DOHH2 (cell line): Measurements from ENCODE around the gene TCTN1.
"Not testable (repeated sequence)": the region's sequence is repeated elsewhere in the genome, so short reads cannot be mapped to it uniquely, and the experiment has no call there.

ENCODE experiments used
- H3F3A ChIP-seq: fragments of 200-600 bp; sonication (generic), shearing (Covaris generic); 2 replicates; pipeline ENCODE4 v1.6.0; 2016; ENCODE audit warnings: antibody characterized with exemption, mild to moderate bottlenecking; ENCODE audit not compliant: control insufficient read depth, insufficient read depth
- H3K27ac ChIP-seq: fragments of 200-600 bp; sonication (generic); 2 replicates; pipeline ENCODE4 v1.5.1; 2014; ENCODE audit warnings: low read depth, mild to moderate bottlenecking, low read length, moderate library complexity
- H3K27me3 ChIP-seq: fragments of 200-600 bp; sonication (generic); 2 replicates; pipeline ENCODE4 v1.6.1; 2014; ENCODE audit warnings: mild to moderate bottlenecking, low read length, mixed read lengths; ENCODE audit not compliant: control insufficient read depth
- H3K36me3 ChIP-seq: fragments of 200-600 bp; sonication (generic); 2 replicates; pipeline ENCODE4 v1.6.1; 2014; ENCODE audit warnings: mild to moderate bottlenecking, low read length, moderate library complexity, mixed read lengths; ENCODE audit not compliant: control insufficient read depth
- H3K4me1 ChIP-seq: fragments of 200-600 bp; sonication (generic); 2 replicates; pipeline ENCODE4 v1.6.1; 2014; ENCODE audit warnings: mild to moderate bottlenecking, low read length, mixed read lengths; ENCODE audit not compliant: control insufficient read depth
- H3K4me2 ChIP-seq: fragments of 200-600 bp; sonication (generic); 2 replicates; pipeline ENCODE4 v1.6.0; 2014; ENCODE audit warnings: mild to moderate bottlenecking, low read length, moderate library complexity
- H3K4me3 ChIP-seq: fragments of 200-600 bp; sonication (generic); 2 replicates; pipeline ENCODE4 v1.5.1; 2014; ENCODE audit warnings: mild to moderate bottlenecking, low read length, mixed read lengths
- H3K79me2 ChIP-seq: fragments of 200-600 bp; sonication (generic); 2 replicates; pipeline ENCODE4 v1.6.1; 2014; ENCODE audit warnings: mild to moderate bottlenecking, low read length, mixed read lengths; ENCODE audit not compliant: control insufficient read depth
- H3K9me2 ChIP-seq: fragments of 200-600 bp; sonication (generic); replicated peaks from 2 replicates; pipeline ENCODE4 v1.6.1; 2014; ENCODE audit warnings: mild to moderate bottlenecking, low read length, mixed read lengths; ENCODE audit not compliant: control insufficient read depth
- H3K9me3 ChIP-seq: fragments of 200-600 bp; sonication (generic); 2 replicates; pipeline ENCODE4 v1.6.1; 2014; ENCODE audit warnings: antibody characterized with exemption, low read length, mixed read lengths; ENCODE audit not compliant: control insufficient read depth, insufficient read depth
- H4K20me1 ChIP-seq: fragments of 200-600 bp; sonication (generic); 2 replicates; pipeline ENCODE4 v1.6.0; 2014; ENCODE audit warnings: low read depth, mild to moderate bottlenecking, antibody characterized with exemption, low read length, moderate library complexity; ENCODE audit not compliant: control insufficient read depth, insufficient read depth
- CTCF ChIP-seq: fragments of 200-600 bp; sonication (generic); IDR thresholded peaks from one replicate; pipeline ENCODE4 v1.5.1; 2014; ENCODE audit warnings: antibody characterized with exemption, mild to moderate bottlenecking, low read depth, low read length; ENCODE audit not compliant: poor library complexity, severe bottlenecking
- EZH2phosphoT487 ChIP-seq: fragments of 200-600 bp; sonication (generic); IDR thresholded peaks from 2 replicates; pipeline ENCODE4 v1.6.1; 2017; ENCODE audit warnings: borderline replicate concordance, mild to moderate bottlenecking, antibody characterized with exemption, low read length, moderate library complexity, mixed read lengths

Gene TCTN1

DNA sequence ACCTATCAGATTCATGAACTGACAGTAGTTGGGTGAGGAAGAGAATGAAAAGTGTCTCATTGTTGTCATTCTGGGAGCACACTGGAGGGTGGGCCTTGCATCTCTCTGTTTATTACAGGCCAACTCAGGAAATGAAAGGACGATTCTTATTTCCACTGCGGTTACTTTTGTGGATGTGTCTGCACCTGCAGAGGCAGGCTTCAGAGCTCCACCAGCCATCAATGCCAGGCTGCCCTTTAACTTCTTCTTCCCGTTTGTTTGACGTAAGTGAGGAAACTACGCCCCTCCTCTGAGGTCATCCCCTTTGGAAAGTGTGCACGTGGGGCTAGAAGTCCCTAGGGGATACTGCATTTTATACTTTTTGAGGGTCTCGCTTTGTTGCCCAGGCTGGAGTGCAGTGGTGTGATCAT, 33.7 kb downstream of the TCTN1 start:
- no peaks in the 10 kb centered on the region for H4K20me1 ChIP-seq
- peaks cover 91% of the 10 kb centered on the region for H3K4me1 ChIP-seq
- no peaks in the 10 kb centered on the region for H3K27me3 ChIP-seq
- no peaks in the 10 kb centered on the region for H3K9me3 ChIP-seq
- TF ChIP-seq EZH2phosphoT487 (no peak), CTCF (no peak)
- H3K36me3 ChIP-seq = peaks cover 68% of the 10 kb centered on the region
- peak overlapping the region; percentile 56 for H3K4me3 ChIP-seq
- no peaks in the 10 kb centered on the region for H3K79me2 ChIP-seq
- H3K27ac ChIP-seq = peak overlapping the region; percentile 91
- H3F3A ChIP-seq = peaks cover 32% of the 10 kb centered on the region
- H3K9me2 ChIP-seq = no peaks in the 10 kb centered on the region
- peak overlapping the region; percentile 71 for H3K4me2 ChIP-seq

- no peaks in the 10 kb centered on the region for H3K27me3 ChIP-seq
- peaks cover 38% of the 10 kb centered on the region for H3F3A ChIP-seq
- peak overlapping the region; percentile 91 for H3K27ac ChIP-seq
- no peaks in the 10 kb centered on the region for H3K9me3 ChIP-seq
- H3K4me2 ChIP-seq = peak overlapping the region; percentile 71
- no peaks in the 10 kb centered on the region for H3K79me2 ChIP-seq
- no peaks in the 10 kb centered on the region for H4K20me1 ChIP-seq
- H3K4me1 ChIP-seq = peaks cover 88% of the 10 kb centered on the region
- H3K36me3 ChIP-seq = peaks cover 76% of the 10 kb centered on the region
- TF ChIP-seq CTCF (peak; percentile 40), EZH2phosphoT487 (no peak)
- H3K4me3 ChIP-seq = peak overlapping the region; percentile 45
- H3K9me2 ChIP-seq = no peaks in the 10 kb centered on the region
These were observed 35.5 kb downstream of the TCTN1 start for GRCh38 chr12:110649341-110649847.

DNA sequence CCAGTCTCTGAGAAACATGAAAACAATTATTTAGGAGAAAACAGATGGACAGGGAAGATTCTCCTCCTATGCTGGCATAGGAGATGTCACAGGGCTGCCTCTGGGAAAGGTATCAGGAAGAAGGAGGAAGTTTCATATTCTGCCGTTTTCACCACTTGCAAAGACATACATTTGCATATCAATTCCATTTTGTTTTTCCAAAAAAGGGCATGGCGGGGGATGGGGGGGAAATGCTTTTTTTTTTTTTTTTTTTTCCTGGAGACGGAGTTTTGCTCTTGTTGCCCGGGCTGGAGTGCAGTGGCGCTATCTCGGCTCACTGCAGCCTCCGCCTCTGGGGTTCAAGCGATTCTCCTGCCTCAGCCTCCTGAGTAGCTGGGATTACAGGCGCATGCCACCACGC, 40.3 kb downstream of the TCTN1 start:
- peaks cover 21% of the 10 kb centered on the region for H3K79me2 ChIP-seq
- not testable (repeated sequence) for H3K4me3 ChIP-seq, H3K4me2 ChIP-seq, H3K9me2 ChIP-seq, H3K9me3 ChIP-seq, H3K27ac ChIP-seq, H3K27me3 ChIP-seq, H4K20me1 ChIP-seq
- H3K36me3 ChIP-seq = peaks cover 87% of the 10 kb centered on the region
- H3F3A ChIP-seq = peaks cover 19% of the 10 kb centered on the region
- peaks cover 75% of the 10 kb centered on the region for H3K4me1 ChIP-seq

DNA sequence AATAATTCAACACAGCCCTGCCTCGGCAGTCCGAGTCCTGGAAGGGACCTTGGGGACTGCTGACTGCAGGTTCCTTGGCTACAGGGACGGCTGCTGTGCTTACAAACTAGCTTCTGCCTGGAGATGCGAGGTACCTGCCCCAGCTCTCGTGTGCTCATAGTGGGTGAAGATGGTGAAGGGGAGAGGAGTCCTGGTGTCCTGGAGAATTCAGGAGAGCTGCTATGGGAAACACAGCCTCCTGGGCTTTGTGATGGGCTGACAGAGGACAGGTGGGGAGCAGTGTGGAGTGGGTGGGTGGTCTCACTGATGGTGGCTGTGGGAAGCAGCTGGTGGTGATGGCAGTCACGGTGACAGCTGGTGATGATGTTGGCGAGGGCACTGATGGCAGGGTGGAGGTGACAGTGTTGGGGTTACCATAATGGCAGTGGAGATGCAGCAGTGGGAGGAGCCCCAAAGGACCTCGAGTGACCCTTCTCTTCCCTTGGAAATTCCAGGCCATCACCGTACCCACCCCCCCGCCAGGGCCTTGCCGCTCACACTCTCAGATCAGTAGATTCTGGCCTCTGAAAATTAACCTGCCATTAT, 42.2 kb downstream of the TCTN1 start:
- H4K20me1 ChIP-seq = no peaks in the 10 kb centered on the region

More for the DNA sequence above, 42.2 kb downstream of the TCTN1 start:
- TF ChIP-seq EZH2phosphoT487 (no peak), CTCF (no peak)
- Histone ChIP-seq H3K4me1 (peaks cover 72% of the 10 kb centered on the region), H3K79me2 (peaks cover 34% of the 10 kb centered on the region), H3K27me3 (no peaks in the 10 kb centered on the region), H3F3A (peaks cover 13% of the 10 kb centered on the region), H3K4me3 (no peak overlapping the region), H3K27ac (no peak overlapping the region), H3K9me2 (no peaks in the 10 kb centered on the region), H3K36me3 (peaks cover 86% of the 10 kb centered on the region), H3K4me2 (no peak overlapping the region), H3K9me3 (no peaks in the 10 kb centered on the region)
